ENCODE measurements around the gene PSTPIP2.

Gene PSTPIP2

DNA sequence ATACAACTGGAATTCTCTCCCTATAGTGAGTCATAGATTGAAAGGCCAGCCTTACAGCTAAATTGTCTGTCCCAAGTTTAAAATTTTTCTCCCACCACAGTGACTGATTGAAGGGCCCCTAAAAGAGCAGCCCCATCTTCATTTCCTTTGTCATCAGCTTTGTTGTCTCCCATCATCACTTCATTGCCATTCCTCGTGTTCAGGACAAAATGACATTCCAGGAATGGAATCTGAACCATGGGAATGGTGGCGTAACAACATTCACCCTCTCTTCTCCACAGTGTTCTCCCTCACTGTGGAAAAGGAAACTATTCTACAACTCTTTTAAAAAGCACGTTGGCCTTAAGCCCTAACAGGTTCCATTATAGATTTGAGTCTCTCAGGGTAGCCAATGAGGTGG, 52.1 kb downstream of the PSTPIP2 start:
- Histone ChIP-seq H3K27me3 (ENCODE audit: control insufficient read depth, insufficient read depth, low read length) (no peaks in the 10 kb centered on the region), H3K9ac (ENCODE audit: low read depth, low read length) (no peak overlapping the region), H3K4me3 (ENCODE audit: low read depth, low read length) (no peak overlapping the region), H3K9me3 (ENCODE audit: control insufficient read depth, insufficient read depth, low read length) (no peaks in the 10 kb centered on the region), H3K4me1 (ENCODE audit: control insufficient read depth, insufficient read depth, low read length) (no peaks in the 10 kb centered on the region), H3K36me3 (ENCODE audit: control insufficient read depth, insufficient read depth, low read length) (no peaks in the 10 kb centered on the region)

- Histone ChIP-seq H3K9ac (ENCODE audit: low read depth, low read length) (no peak overlapping the region), H3K4me3 (ENCODE audit: low read depth, low read length) (no peak overlapping the region), H3K9me3 (ENCODE audit: control insufficient read depth, insufficient read depth, low read length) (no peaks in the 10 kb centered on the region), H3K4me1 (ENCODE audit: control insufficient read depth, insufficient read depth, low read length) (no peaks in the 10 kb centered on the region), H3K27me3 (ENCODE audit: control insufficient read depth, insufficient read depth, low read length) (no peaks in the 10 kb centered on the region), H3K36me3 (ENCODE audit: control insufficient read depth, insufficient read depth, low read length) (no peaks in the 10 kb centered on the region)
Measured at GRCh38 chr18:46013484-46014189, 58.4 kb downstream of the PSTPIP2 start.

- Histone ChIP-seq H3K27me3 (ENCODE audit: control insufficient read depth, insufficient read depth, low read length) (no peaks in the 10 kb centered on the region), H3K9me3 (ENCODE audit: control insufficient read depth, insufficient read depth, low read length) (no peaks in the 10 kb centered on the region), H3K4me3 (ENCODE audit: low read depth, low read length) (no peak overlapping the region), H3K36me3 (ENCODE audit: control insufficient read depth, insufficient read depth, low read length) (no peaks in the 10 kb centered on the region), H3K4me1 (ENCODE audit: control insufficient read depth, insufficient read depth, low read length) (peaks cover 4% of the 10 kb centered on the region), H3K9ac (ENCODE audit: low read depth, low read length) (no peak overlapping the region)
Measured at GRCh38 chr18:46010676-46011075, 61.4 kb downstream of the PSTPIP2 start.

DNA sequence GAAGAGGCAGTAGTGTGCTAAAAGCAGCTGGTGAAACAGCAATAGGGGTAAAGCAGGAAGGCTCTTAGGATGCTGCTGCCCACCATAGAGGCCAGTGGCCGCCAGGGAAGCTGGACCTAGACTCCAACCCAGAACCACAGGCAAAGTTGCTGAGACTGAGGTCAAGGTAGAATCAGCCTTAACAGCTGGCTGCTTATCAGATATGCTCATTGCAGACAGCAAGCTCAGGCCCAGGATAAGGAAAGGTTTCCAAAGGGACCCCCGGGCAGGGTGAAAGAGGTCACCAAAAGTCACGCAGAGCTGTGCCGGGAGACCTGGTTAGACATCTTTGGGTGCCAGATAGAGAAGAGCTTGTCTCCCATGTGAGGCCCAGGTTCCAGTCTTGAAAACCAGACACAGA, 62.0 kb downstream of the PSTPIP2 start:
- Histone ChIP-seq H3K9ac (ENCODE audit: low read depth, low read length) (no peak overlapping the region), H3K4me3 (ENCODE audit: low read depth, low read length) (no peak overlapping the region), H3K36me3 (ENCODE audit: control insufficient read depth, insufficient read depth, low read length) (no peaks in the 10 kb centered on the region), H3K9me3 (ENCODE audit: control insufficient read depth, insufficient read depth, low read length) (no peaks in the 10 kb centered on the region), H3K4me1 (ENCODE audit: control insufficient read depth, insufficient read depth, low read length) (peaks cover 4% of the 10 kb centered on the region), H3K27me3 (ENCODE audit: control insufficient read depth, insufficient read depth, low read length) (no peaks in the 10 kb centered on the region)

- Histone ChIP-seq H3K36me3 (ENCODE audit: control insufficient read depth, insufficient read depth, low read length) (no peaks in the 10 kb centered on the region), H3K4me1 (ENCODE audit: control insufficient read depth, insufficient read depth, low read length) (peaks cover 4% of the 10 kb centered on the region), H3K9ac (ENCODE audit: low read depth, low read length) (no peak overlapping the region), H3K9me3 (ENCODE audit: control insufficient read depth, insufficient read depth, low read length) (no peaks in the 10 kb centered on the region), H3K4me3 (ENCODE audit: low read depth, low read length) (no peak overlapping the region), H3K27me3 (ENCODE audit: control insufficient read depth, insufficient read depth, low read length) (no peaks in the 10 kb centered on the region)
Measured at GRCh38 chr18:46009125-46009840, 62.8 kb downstream of the PSTPIP2 start.

GRCh38 chr18:46008531-46008930, 63.5 kb downstream of the PSTPIP2 start:
- Histone ChIP-seq H3K36me3 (ENCODE audit: control insufficient read depth, insufficient read depth, low read length) (no peaks in the 10 kb centered on the region), H3K9me3 (ENCODE audit: control insufficient read depth, insufficient read depth, low read length) (no peaks in the 10 kb centered on the region), H3K4me1 (ENCODE audit: control insufficient read depth, insufficient read depth, low read length) (peaks cover 4% of the 10 kb centered on the region), H3K4me3 (ENCODE audit: low read depth, low read length) (no peak overlapping the region), H3K9ac (ENCODE audit: low read depth, low read length) (no peak overlapping the region), H3K27me3 (ENCODE audit: control insufficient read depth, insufficient read depth, low read length) (no peaks in the 10 kb centered on the region)

DNA sequence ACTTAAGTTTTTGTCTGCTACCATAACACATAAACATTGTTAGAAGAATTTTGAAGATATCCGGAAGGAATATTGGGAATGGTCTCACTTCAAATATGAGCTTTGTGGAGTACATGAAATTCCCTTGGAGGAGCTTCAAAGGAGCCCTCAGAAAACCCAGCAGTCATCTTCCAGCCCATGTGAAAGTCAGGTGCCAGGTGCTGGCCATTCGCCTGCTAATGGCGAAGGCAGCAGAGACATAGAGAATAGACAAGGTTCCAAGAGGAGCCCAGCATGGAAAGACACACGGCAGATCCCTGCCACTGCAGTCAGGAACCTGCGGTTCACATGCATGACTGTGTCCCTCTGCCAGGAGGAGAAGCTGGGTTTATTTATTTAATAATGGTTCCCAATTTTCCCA, 64.9 kb downstream of the PSTPIP2 start:
- H3K9me3 ChIP-seq (ENCODE audit: control insufficient read depth, insufficient read depth, low read length), result no peaks in the 10 kb centered on the region
- H3K4me1 ChIP-seq (ENCODE audit: control insufficient read depth, insufficient read depth, low read length), result peaks cover 4% of the 10 kb centered on the region
- no peaks in the 10 kb centered on the region for H3K27me3 ChIP-seq (ENCODE audit: control insufficient read depth, insufficient read depth, low read length)
- no peaks in the 10 kb centered on the region for H3K36me3 ChIP-seq (ENCODE audit: control insufficient read depth, insufficient read depth, low read length)
- no peak overlapping the region for H3K9ac ChIP-seq (ENCODE audit: low read depth, low read length)
- no peak overlapping the region for H3K4me3 ChIP-seq (ENCODE audit: low read depth, low read length)

- Histone ChIP-seq H3K4me3 (ENCODE audit: low read depth, low read length) (no peak overlapping the region), H3K9me3 (ENCODE audit: control insufficient read depth, insufficient read depth, low read length) (no peaks in the 10 kb centered on the region), H3K27me3 (ENCODE audit: control insufficient read depth, insufficient read depth, low read length) (no peaks in the 10 kb centered on the region), H3K4me1 (ENCODE audit: control insufficient read depth, insufficient read depth, low read length) (peaks cover 10% of the 10 kb centered on the region), H3K9ac (ENCODE audit: low read depth, low read length) (no peak overlapping the region), H3K36me3 (ENCODE audit: control insufficient read depth, insufficient read depth, low read length) (no peaks in the 10 kb centered on the region)
Measured at GRCh38 chr18:46002934-46003333, 69.1 kb downstream of the PSTPIP2 start.

DNA sequence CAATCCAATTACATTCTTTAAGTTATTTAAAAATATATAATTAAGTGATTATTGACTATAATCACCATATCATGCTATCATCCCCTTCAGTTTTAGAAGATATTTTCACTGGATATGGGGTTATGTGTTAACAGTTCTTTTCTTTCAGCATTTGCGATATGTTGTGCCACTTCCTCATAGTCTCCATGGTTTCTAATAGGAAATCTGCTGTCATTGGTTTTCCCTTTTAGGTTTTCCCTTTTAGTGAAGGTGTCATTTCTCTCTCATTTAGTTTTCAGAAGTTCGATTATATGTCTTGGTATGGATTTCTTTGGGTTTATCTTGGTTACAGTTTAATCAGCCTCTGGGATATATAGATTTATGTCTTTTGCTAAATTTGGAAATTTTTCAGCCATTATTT, 70.2 kb downstream of the PSTPIP2 start:
- Histone ChIP-seq H3K9ac (ENCODE audit: low read depth, low read length) (no peak overlapping the region), H3K36me3 (ENCODE audit: control insufficient read depth, insufficient read depth, low read length) (no peaks in the 10 kb centered on the region), H3K4me1 (ENCODE audit: control insufficient read depth, insufficient read depth, low read length) (peaks cover 13% of the 10 kb centered on the region), H3K9me3 (ENCODE audit: control insufficient read depth, insufficient read depth, low read length) (no peaks in the 10 kb centered on the region), H3K27me3 (ENCODE audit: control insufficient read depth, insufficient read depth, low read length) (no peaks in the 10 kb centered on the region), H3K4me3 (ENCODE audit: low read depth, low read length) (no peak overlapping the region)

GRCh38 chr18:46001074-46001473, 71.0 kb downstream of the PSTPIP2 start:
- no peaks in the 10 kb centered on the region for H3K36me3 ChIP-seq (ENCODE audit: control insufficient read depth, insufficient read depth, low read length)
- no peak overlapping the region for H3K4me3 ChIP-seq (ENCODE audit: low read depth, low read length)

GRCh38 chr18:45999536-45999935, 72.5 kb downstream of the PSTPIP2 start:
- Histone ChIP-seq H3K36me3 (ENCODE audit: control insufficient read depth, insufficient read depth, low read length) (no peaks in the 10 kb centered on the region), H3K27me3 (ENCODE audit: control insufficient read depth, insufficient read depth, low read length) (no peaks in the 10 kb centered on the region), H3K9ac (ENCODE audit: low read depth, low read length) (no peak overlapping the region), H3K9me3 (ENCODE audit: control insufficient read depth, insufficient read depth, low read length) (no peaks in the 10 kb centered on the region), H3K4me1 (ENCODE audit: control insufficient read depth, insufficient read depth, low read length) (peaks cover 9% of the 10 kb centered on the region), H3K4me3 (ENCODE audit: low read depth, low read length) (no peak overlapping the region)

More at GRCh38 chr18:46001074-46001473, 71.0 kb downstream of the PSTPIP2 start:
- Histone ChIP-seq H3K4me1 (ENCODE audit: control insufficient read depth, insufficient read depth, low read length) (peaks cover 9% of the 10 kb centered on the region), H3K27me3 (ENCODE audit: control insufficient read depth, insufficient read depth, low read length) (no peaks in the 10 kb centered on the region), H3K9ac (ENCODE audit: low read depth, low read length) (no peak overlapping the region), H3K9me3 (ENCODE audit: control insufficient read depth, insufficient read depth, low read length) (no peaks in the 10 kb centered on the region)

- Histone ChIP-seq H3K9ac (ENCODE audit: low read depth, low read length) (no peak overlapping the region), H3K4me3 (ENCODE audit: low read depth, low read length) (no peak overlapping the region), H3K36me3 (ENCODE audit: control insufficient read depth, insufficient read depth, low read length) (no peaks in the 10 kb centered on the region), H3K4me1 (ENCODE audit: control insufficient read depth, insufficient read depth, low read length) (peaks cover 9% of the 10 kb centered on the region), H3K27me3 (ENCODE audit: control insufficient read depth, insufficient read depth, low read length) (no peaks in the 10 kb centered on the region), H3K9me3 (ENCODE audit: control insufficient read depth, insufficient read depth, low read length) (no peaks in the 10 kb centered on the region)
Measured at GRCh38 chr18:45998244-45998643, 73.8 kb downstream of the PSTPIP2 start.

Measured in iPS-15b (cell line).